ENCODE measurements around the gene IKZF1.

IKZF1 gene

GRCh38 chr7:50284296-50284695, 20.2 kb upstream of the IKZF1 start:
- DNase-seq = no peak

DNA sequence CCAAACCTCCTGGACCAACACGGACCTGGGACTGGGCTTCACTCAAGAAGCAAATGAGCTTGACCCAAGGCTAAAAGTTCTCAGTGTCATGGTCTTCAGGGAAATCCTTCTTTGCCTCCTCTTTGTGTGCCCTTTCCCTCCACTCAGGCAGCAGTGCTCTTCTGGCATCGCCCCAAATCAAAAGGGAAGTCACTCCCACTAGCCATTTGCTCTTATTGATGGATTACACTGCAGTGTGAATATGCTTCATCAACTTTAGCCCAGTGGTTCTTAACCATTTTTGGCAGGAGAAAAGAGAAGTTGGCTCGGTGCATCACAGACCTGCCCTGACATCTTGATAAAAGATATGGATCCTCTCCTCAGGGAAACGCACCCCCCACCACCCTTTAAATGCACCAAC, 19.2 kb upstream of the IKZF1 start:
- no peak for DNase-seq

DNA sequence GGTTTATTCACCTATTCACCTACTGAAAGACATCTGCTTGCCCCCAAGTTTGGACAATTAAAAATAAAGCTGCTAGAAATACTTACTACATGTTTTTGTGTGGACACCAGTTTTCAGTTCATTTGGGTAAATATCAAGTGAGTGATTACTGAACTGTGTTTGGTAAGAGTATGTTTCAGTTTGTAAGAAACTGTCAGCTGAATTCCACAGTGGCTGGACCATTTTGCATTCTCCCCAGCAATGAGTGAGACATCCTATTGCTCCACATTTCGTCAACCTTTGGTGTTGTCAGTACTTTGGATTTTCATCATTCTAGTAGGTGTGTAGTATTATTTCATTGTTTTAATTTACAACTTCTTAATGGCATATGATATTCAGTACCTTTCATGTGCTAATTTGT, 17.4 kb upstream of the IKZF1 start:
- DNase-seq = no peak

DNA sequence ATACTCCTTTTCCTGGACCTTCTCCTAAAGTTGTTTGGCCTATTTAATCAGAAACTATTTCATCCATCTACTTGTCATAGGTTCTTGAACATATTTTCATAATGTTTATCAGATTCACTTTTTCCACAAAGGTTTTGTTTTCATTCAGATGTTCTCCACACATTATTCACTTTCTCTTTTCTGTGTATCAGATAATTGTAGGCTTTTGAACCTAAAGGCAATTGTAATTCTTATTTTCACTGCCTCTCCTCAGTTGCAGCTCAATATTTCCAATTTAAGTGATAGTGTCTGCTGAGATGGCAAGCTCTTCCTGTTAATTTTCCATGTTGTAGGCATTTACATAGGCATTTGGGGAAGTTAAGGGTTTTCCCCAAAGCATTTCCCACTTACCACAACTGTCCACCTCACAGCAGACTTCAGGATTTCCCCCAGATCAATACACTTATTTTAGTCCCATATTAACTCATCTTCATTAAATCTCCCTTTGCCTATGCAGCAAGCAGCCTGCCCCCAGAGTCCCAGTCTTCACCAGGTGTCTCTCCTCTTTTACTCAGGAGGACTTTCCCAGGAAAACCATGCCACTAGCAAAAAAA, 12.3 kb upstream of the IKZF1 start:
- no peak for DNase-seq

- DNase-seq = no peak
These were observed 11.8 kb upstream of the IKZF1 start for GRCh38 chr7:50292763-50293162.

- no peak for DNase-seq
These were observed 10.9 kb upstream of the IKZF1 start for GRCh38 chr7:50293509-50294179.

DNA sequence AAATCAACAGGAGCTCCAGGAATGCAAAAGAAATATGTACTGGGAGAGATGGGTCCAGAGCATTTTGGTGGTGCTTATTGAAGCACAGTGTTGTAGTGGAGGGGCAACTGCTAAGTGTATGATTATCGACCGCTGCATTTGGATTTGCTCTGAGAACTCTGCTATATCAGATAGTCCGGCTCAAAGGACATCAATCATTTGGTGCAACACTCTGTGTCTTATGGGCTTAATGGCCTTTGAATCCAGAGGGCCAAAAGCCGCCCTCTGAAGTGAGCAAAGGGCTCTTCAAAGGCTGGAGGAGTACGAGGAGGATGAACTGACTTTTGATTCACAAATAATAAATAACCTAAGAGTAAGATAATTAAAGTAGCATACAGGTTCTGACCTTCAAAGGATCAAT, 9.4 kb upstream of the IKZF1 start:
- no peak for DNase-seq

- no peak for DNase-seq
These were observed 7.7 kb upstream of the IKZF1 start for GRCh38 chr7:50296799-50297198.

- DNase-seq = no peak
These were observed 5.5 kb upstream of the IKZF1 start for GRCh38 chr7:50298811-50299562.

DNA sequence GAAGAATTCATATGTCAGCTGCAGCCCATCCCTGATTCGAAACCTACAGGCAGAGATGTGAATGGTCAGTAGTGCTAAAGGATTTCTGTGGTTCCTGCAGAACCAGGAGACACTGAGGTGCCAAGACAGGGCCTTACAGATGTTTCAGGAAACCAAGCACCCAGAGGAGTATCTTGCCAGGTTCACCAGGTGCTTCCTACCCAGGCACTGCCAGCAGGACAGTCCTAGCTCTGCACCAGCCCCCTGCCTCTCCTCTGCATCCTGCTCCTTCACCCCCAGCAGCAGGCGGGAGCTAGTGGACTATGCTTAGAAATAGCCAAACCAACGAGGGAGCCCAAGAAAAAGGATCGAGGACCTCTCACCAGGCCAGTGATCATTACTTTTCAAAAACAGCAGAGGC, 4.2 kb upstream of the IKZF1 start:
- DNase-seq = no peak

- DNase-seq = no peak
These were observed 1.8 kb upstream of the IKZF1 start for GRCh38 chr7:50302486-50303334.

DNA sequence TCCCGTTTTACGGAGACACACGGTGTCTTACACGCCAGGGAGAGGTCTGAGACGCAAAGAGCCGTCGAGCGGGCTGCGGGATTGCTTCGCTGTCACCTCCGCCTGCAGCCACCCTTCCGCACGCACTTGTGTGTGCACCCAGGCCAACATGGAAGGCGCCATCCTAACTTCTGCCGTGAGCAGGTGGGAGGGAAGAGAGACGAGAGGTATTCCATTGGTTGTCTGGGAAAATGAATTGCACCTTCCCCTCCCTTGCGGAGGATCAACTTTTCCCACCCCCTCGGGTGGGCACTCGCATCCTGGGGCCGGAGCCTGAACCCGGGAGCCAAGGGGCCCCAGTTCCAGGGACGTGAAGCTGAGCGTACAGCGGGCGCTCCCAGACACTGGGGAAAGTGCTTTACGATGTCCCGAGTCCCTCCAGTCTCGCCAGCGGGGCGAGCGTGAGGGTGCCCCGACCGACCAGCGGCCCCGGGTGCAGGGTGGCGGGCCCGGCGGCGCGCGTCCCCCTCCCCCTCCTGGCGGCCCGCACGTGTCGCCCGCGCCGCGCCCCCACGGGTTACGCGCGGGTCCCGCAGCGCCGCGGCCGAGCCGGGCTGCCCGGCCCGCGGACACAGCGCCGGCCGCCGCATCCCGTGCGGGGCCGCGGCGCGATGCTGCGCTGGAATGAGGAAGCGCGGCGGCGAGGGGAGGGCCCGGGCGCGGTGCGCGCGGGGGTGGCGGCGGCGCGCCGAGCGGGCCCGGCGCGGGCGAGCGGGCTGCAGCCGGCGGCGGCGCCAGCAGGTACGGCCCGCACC, 984 bp upstream of the IKZF1 start:
- no peak for DNase-seq

DNA sequence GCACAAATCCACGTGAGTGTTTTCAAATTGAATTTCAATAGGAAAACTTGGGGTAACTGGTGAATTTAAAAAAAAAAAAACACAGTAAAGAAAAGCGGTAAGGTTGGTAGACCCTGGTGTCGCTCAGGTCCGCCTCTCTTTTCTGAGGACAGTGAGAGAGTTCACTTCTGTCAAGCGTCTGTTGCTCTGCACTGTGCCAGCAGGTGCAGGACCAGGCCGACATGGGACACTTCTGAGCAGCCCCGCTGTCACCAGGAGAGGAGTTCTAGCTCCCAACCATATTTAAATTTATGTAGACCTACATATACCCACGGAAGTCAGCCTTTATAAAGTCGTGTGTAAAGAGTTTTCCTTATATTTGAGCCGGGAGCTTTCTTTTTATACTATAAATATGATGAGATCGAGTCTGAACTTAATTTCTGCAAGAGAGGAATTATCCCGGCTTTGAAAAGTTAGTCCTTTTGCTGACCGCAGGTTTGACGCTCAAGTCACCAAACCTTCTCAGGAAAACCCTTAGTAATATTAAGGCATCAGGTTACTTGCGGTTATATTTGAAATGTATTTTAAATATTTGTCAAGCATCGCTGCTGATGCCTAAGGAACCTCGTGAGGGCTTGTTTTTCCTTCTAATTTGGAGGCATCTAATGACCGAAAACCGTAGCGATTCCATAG, 531 bp downstream of the IKZF1 start:
- DNase-seq = no peak

GRCh38 chr7:50305583-50306493, 1.3 kb downstream of the IKZF1 start:
- DNase-seq = no peak

- no peak for DNase-seq
These were observed 2.2 kb downstream of the IKZF1 start for GRCh38 chr7:50306494-50307367.

GRCh38 chr7:50307368-50308032, 3.0 kb downstream of the IKZF1 start:
- DNase-seq = no peak

DNA sequence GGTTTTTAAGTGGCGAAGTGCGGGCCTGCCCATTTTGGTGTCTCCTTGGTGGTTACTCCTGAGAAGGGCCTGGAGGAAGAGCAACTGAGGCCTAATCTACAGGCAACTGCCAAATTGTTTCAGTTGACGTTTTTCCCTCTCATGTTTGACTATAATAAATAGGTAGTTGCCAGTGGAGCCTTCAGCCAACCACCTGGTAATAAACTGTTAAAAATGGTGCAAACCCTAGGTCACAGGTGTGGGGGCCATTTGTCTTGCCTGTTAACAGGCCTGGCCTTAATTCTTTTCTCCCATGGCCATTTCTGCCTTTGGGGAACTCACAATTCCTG, 3.7 kb downstream of the IKZF1 start:
- DNase-seq = no peak

DNA sequence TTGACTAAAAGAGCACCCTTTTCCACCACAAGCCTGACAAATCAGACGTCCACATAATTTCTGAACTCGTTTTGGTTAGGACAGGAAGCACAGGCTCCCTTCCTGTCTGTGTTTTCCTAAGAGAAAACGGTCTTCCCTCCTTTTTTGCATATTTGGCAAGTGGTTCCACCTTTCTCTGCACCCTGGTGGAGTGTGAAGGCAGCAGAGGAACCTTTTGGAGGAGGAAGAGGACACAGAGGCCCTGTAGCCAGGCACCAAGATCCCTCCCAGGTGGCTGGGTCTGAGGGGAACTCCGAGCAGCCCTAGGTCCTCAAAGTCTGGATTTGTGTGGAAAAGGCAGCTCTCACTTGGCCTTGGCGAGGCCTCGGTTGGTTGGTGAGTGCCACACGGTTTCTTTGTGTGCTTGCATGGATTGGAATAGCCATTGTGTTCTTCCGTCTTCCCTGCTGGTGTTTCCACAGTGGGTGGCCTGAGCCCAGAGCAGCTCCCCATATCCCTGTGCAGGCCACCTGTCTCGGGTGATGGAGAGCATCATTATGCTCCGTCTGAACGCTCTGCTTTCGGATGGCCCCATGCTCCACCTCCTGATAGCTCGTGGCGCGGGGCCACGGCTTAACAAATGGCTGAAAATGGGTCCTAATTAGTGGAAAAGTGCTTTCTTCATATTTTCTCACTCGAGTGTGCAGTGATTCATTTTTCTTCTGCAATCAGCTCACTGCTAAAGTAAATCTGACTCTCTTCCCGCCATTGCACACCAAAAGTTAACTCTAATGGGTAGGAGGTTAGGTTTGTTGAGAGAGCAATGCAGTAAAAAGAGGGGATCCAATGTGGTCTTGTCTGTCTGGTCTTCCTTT, 4.2 kb downstream of the IKZF1 start:
- no peak for DNase-seq
